HG03342 (cell line): ENCODE results near the gene PRKRA.
"Not testable (repeated sequence)": the region's sequence is repeated elsewhere in the genome, so short reads cannot be mapped to it uniquely, and the experiment has no call there.

Experiments
- ATAC-seq: cut with Tn5 transposase; IDR thresholded peaks from one replicate; pipeline ENCODE4 v1.9.1; 2021; ENCODE audit warnings: mild to moderate bottlenecking, moderate library complexity; ENCODE audit not compliant: unreplicated experiment

Gene PRKRA

GRCh38 chr2:178469219-178469849 is 18.4 kb upstream of the PRKRA start:
- ATAC-seq = no peak

GRCh38 chr2:178457390-178457886 is 6.5 kb upstream of the PRKRA start:
- no peak for ATAC-seq

DNA sequence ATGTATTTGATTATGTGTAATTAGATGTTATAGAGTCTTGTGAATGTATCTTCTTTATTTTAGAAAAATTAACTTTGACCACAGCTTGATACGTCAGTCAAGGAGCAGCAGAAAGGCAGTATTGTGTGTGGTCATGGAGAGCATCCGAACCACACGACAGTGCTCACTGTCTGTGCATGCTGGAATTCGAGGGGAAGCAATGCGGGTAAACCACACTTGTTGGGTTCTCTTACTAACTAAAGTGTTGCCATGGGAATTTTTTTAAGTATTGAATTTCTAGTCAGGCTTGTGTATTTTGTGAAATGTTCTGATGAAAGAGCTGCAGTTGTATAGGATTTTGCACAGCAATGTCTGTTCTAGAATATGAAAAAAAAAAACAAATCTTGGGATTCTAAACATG is 5.0 kb upstream of the PRKRA start:
- no peak for ATAC-seq

DNA sequence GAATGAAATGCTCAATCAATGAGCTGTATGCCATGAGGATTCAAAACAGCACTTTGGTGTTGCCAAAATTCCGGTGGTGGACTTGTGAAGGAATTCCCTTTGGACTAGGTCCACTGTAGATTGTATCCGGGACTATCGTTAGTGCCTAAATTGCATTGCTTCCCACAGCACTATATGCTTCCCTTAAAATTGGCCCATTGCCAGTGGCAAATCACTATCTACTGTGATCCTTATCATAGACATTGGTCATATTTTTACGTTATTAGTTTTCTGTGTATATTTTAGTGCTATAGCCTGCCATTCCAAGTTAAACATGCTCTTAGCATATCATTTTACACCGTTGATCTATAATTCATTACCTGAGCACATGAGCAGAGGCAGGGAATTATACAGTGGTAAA is 1.9 kb upstream of the PRKRA start:
- no peak for ATAC-seq

- no peak for ATAC-seq
Observed at GRCh38 chr2:178452334-178452733, 1.4 kb upstream of the PRKRA start.

DNA sequence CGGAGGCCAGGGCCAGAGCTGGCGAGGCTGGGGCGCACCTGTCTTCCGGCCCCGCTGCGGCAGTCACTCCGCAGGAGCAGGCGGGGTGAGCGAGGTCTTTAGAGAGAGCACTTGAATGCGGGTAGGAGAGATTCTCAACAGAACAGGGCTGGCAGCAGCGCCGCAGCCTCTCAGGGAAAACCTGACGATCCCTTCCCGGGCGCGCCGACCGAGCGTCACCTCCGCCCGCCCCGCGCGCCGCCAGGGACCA is 526 bp downstream of the PRKRA start:
- peak; percentile 46 for ATAC-seq

GRCh38 chr2:178449700-178450523 is 1.1 kb downstream of the PRKRA start:
- ATAC-seq = peak; percentile 7

- no peak for ATAC-seq
Observed at GRCh38 chr2:178448968-178449661, 1.9 kb downstream of the PRKRA start.

GRCh38 chr2:178441426-178441825 is 9.5 kb downstream of the PRKRA start:
- ATAC-seq = no peak

DNA sequence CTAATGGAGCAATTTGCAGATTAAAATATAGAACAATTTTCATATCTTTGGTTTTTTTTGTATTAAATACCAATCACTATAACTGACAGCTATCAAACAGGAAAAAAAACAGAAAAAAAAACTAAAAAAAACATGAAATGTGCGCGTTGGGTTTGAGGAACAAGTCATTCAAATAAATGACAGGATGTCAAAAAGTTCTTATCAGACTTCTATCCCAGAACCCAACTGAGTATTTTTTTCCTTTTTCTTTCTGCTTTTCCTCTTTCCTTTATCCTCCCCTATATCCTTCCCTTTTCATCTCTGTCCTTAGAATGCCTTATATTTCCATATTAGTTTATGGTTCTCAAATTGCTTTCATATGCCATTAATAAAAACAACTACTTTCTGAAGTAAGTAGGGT is 14.3 kb downstream of the PRKRA start:
- no peak for ATAC-seq

DNA sequence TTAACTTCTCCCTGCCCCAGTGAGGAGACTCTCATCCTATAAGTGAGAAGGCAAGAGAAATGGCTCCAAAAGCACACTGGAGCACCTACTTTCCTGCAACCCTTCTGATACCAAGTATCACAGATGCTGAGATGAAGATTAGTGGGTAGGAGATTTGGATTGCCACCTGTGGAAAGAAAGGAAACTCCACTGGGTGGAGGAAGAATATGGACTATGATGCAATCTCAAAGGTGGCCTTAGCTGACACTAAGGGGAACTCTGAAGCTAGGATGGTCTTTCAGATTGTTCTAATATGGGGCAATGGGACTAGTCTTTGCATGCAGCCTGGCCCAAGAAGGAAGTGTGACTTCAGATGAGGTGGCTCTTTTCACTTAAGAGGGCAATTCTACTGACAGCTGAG is 21.6 kb downstream of the PRKRA start:
- ATAC-seq = no peak

GRCh38 chr2:178428396-178428806 is 22.6 kb downstream of the PRKRA start:
- no peak for ATAC-seq

- ATAC-seq = no peak
Observed at GRCh38 chr2:178427458-178427857, 23.5 kb downstream of the PRKRA start.

- ATAC-seq = no peak
Observed at GRCh38 chr2:178426388-178426787, 24.6 kb downstream of the PRKRA start.

GRCh38 chr2:178425255-178425827 is 25.6 kb downstream of the PRKRA start:
- ATAC-seq = no peak

GRCh38 chr2:178423746-178424145 is 27.2 kb downstream of the PRKRA start:
- not testable (repeated sequence) for ATAC-seq

DNA sequence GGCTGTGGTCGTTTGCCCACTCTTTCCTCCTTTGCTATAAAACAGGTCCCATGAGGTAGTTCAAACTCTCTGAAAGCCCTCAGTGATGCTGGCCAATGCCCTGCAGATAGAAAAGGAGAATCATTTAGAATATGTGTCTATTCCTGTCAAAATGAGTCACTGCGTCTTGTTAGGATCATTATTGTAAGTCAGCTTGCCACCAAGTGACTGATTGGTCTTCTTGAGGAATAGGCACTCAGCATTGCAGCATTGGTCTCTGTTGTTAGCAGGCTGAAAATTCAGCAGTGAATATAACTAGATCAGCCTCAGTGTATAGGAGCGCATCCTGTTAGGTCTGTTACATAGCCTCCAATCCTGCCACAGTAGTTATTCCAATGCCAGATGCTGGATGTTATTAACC is 28.9 kb downstream of the PRKRA start:
- no peak for ATAC-seq

GRCh38 chr2:178420463-178420999 is 30.4 kb downstream of the PRKRA start:
- no peak for ATAC-seq

DNA sequence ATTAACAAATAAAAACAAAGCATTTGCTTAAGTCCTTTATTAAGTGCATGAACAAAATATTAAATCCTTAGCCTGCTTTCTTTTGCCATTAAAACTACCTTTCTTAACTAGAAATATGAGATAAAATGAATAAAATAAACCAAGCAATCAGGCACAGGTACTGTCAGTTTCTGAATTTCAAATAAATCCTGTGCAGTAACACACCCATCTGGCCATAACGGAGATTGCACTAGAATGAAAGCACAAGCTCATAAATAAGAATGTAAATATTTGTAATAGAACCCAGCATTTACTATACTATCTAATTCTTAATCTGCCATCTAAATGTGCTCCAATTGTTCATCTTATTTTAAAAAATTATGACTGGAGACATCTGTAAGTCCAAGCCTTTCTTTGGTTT is 31.9 kb downstream of the PRKRA start:
- peak; percentile 27 for ATAC-seq

DNA sequence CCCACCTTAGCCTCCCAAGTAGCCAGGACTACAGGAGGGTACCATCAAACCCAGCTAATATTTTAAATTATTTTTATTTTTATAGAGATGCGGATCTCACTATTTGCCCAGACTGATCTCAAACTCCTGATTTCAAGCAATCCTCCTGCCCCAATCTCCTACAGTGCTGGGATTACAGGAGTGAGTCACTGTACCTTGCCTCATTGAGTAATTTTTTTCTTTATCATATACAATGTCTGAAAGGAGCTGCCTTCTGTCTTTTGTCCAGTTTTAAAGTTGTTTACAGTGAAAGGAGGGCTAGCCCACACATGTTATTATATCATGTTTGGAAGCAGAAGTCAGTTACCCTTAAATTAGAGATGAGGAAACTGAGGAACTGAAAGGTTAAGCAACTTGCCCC is 32.5 kb downstream of the PRKRA start:
- no peak for ATAC-seq

GRCh38 chr2:178417916-178418315 is 33.1 kb downstream of the PRKRA start:
- no peak for ATAC-seq
